Stomach (tissue), 9 donors: Measurements from ENCODE around the gene KRTCAP3. TPM values are rescaled to one million over a fixed set of nuclear protein-coding genes. Genes with fewer than 3 reads are reported as not detected.

Experiments
- DNase-seq, 2 donors: peaks; one replicate each; pipeline versions ENCODE4 v3.0.0 to v3.0.0-alpha.2; 2013 to 2019
- H3K27ac ChIP-seq, 5 donors: fragments of 200-600 bp in 4 of 5; sonication (generic) in 4 of 5; one replicate each; pipeline ENCODE4 v1.5.1; 2013 to 2019; ENCODE audit warnings: mild to moderate bottlenecking in 1 of 5, moderate library complexity in 1 of 5
- H3K27me3 ChIP-seq, 3 donors: fragments of 200-600 bp; sonication (generic); one replicate each; pipeline ENCODE4 v1.5.1; 2017 to 2019; ENCODE audit warnings: mixed run types in 1 of 3
- H3K36me3 ChIP-seq, 4 donors: fragments of 200-600 bp; sonication (generic); 1 replicate in 3 of 4; 2 replicates in 1 of 4; pipeline ENCODE4 v1.5.1; 2016 to 2019
- H3K4me1 ChIP-seq, 4 donors: fragments of 200-600 bp; sonication (generic); one replicate each; pipeline ENCODE4 v1.5.1; 2016 to 2019
- H3K4me3 ChIP-seq, 4 donors: fragments of 200-600 bp; sonication (generic) in 3 of 4; one replicate each; pipeline ENCODE4 v1.5.1; 2016 to 2019; ENCODE audit warnings: mild to moderate bottlenecking in 1 of 4
- H3K9me3 ChIP-seq, 4 donors: fragments of 200-600 bp; sonication (generic); one replicate each; pipeline ENCODE4 v1.5.1; 2016 to 2019
- CTCF ChIP-seq, 7 experiments: fragments of 450-650 bp in 4 of 7; fragments of 200-600 bp in 3 of 7; sonication (generic) in 3 of 7; IDR thresholded peaks; one replicate each; pipeline ENCODE4 v1.5.1; 2016 to 2019; ENCODE audit warnings: antibody characterized with exemption in 7 of 7, control low read depth in 2 of 7, mild to moderate bottlenecking in 1 of 7
- EP300 ChIP-seq: sonication (generic); formaldehyde crosslinking; IDR thresholded peaks from one replicate; pipeline ENCODE4 v1.6.1; 2017; ENCODE audit warnings: antibody characterized with exemption
- POLR2A ChIP-seq, 4 donors: fragments of 450-650 bp; IDR thresholded peaks; one replicate each; pipeline ENCODE4 v1.6.1; 2016; ENCODE audit warnings: antibody characterized with exemption in 4 of 4, control low read depth in 2 of 4, mild to moderate bottlenecking in 1 of 4, moderate library complexity in 1 of 4
- POLR2AphosphoS5 ChIP-seq, 3 donors: sonication (generic); formaldehyde crosslinking; IDR thresholded peaks; one replicate each; pipeline ENCODE4 v1.6.1; 2016; ENCODE audit warnings: antibody characterized with exemption in 3 of 3
- WGBS, 5 donors: extraction: QIAGEN DNeasy Blood & Tissue Kit in 3 of 5; methylation state at CpG; one replicate each; pipeline versions ENCODE4 v1.1.5 to v1.1.7; 2013 to 2018; 5-methylcytosine and 5-hydroxymethylcytosine counted together
- intact Hi-C: fragments of 100-400 bp; cut with DNase I; formaldehyde crosslinking; loops from one replicate; pipeline ENCODE4 v1.15.1; 2023; ENCODE audit warnings: low total_unique reads
- polyA plus RNA-seq, 3 donors: library from polyadenylated mRNA; stranded (reverse); fragments of 200-250 nt; gene quantifications; one replicate each; pipeline ENCODE4 v1.2.3, GENCODE V29; 2013
- total RNA-seq, 5 donors: library from RNA; depleted of rRNA; stranded (reverse); fragments of >200 nt; gene quantifications; one replicate each; pipeline versions ENCODE4 v1.1.0 to v1.2.3, GENCODE V29; 2014 to 2016
- donor health status: healthy with polysubstance abuse.
- donor health status: Bipolar disorder and iron deficiency.
- donor health status: healthy.

The KRTCAP3 gene
- total and polyA plus RNA-seq, 8 donors: 16.5 to 140 (median 62.2) TPM; not detected in 1

GRCh38 chr2:27441226-27441926, 805 bp upstream of the KRTCAP3 start:
- TF ChIP-seq CTCF (IDR thresholded peaks at IDR 0.05) (no peak), POLR2A (IDR thresholded peaks at IDR 0.05) (no peak), POLR2AphosphoS5 (IDR thresholded peaks at IDR 0.05) (no peak), EP300 (no peak)
- 71 to 79% (median 76%) methylated on average over 10 of the region's 10 CpGs for WGBS, 5 donors
- no peaks in the 10 kb centered on the region for H3K9me3 ChIP-seq
- no peaks in the 10 kb centered on the region for H3K27me3 ChIP-seq
- intact Hi-C loops: no loop called here
- DNase-seq: peak in 1 of 2 donors; percentile 10
- peaks cover 55 to 92% (median 87%) of the 10 kb centered on the region in 4 donors for H3K36me3 ChIP-seq
- H3K4me3 ChIP-seq: peak overlapping the region in 1 of 4 donors; percentile 50
- H3K4me1 ChIP-seq: peaks cover 16 to 37% (median 20%) of the 10 kb centered on the region in 4 donors
- peak overlapping the region in 2 of 5 donors; percentile 84 to 90 for H3K27ac ChIP-seq

GRCh38 chr2:27442920-27443282, 720 bp downstream of the KRTCAP3 start:
- TF ChIP-seq POLR2AphosphoS5 (IDR thresholded peaks at IDR 0.05) (no peak), CTCF (IDR thresholded peaks at IDR 0.05) (no peak), POLR2A (IDR thresholded peaks at IDR 0.05) (no peak), EP300 (no peak)
- intact Hi-C loops: no loop called here
- Histone ChIP-seq H3K4me3 (peak overlapping the region; percentile 45 to 55 (median 48)), H3K27ac (peak overlapping the region; percentile 82 to 92 (median 84)), H3K27me3 (no peaks in the 10 kb centered on the region), H3K36me3 (peaks cover 49 to 88% (median 82%) of the 10 kb centered on the region in 4 donors), H3K4me1 (peaks cover 16 to 37% (median 20%) of the 10 kb centered on the region in 4 donors), H3K9me3 (no peaks in the 10 kb centered on the region)
- 37 to 60% (median 46%) methylated on average over 6 of the region's 6 CpGs for WGBS, 5 donors
- DNase-seq: peak; percentile 39 to 47

- intact Hi-C loops: no loop called here
- Histone ChIP-seq H3K4me1 (peaks cover 16 to 37% (median 20%) of the 10 kb centered on the region in 4 donors), H3K27me3 (no peaks in the 10 kb centered on the region), H3K4me3 (peak overlapping the region in 1 of 4 donors; percentile 23), H3K27ac (peak overlapping the region; percentile 76 to 92 (median 87)), H3K36me3 (peaks cover 35 to 87% (median 81%) of the 10 kb centered on the region in 4 donors), H3K9me3 (no peaks in the 10 kb centered on the region)
- DNase-seq: no peak
- TF ChIP-seq CTCF (IDR thresholded peaks at IDR 0.05) (no peak), POLR2A (IDR thresholded peaks at IDR 0.05) (no peak), EP300 (no peak), POLR2AphosphoS5 (IDR thresholded peaks at IDR 0.05) (no peak)
- WGBS, 5 donors: 93 to 97% (median 95%) methylated on average over 8 of the region's 8 CpGs
Observed at GRCh38 chr2:27445155-27445554, 3.0 kb downstream of the KRTCAP3 start.

- no peaks in the 10 kb centered on the region for H3K9me3 ChIP-seq
- intact Hi-C loops: no loop called here
- no peak for TF ChIP-seq CTCF (IDR thresholded peaks at IDR 0.05)
- no peaks in the 10 kb centered on the region for H3K27me3 ChIP-seq
- H3K4me3 ChIP-seq: peak overlapping the region in 2 of 4 donors; percentile 2 to 23
- H3K4me1 ChIP-seq: peaks cover 16 to 37% (median 20%) of the 10 kb centered on the region in 4 donors
- no peak for DNase-seq
- H3K36me3 ChIP-seq: peaks cover 30 to 87% (median 81%) of the 10 kb centered on the region in 4 donors
- H3K27ac ChIP-seq: peak overlapping the region; percentile 76 to 92 (median 87)
- 68 to 84% (median 73%) methylated on average over 8 of the region's 8 CpGs for WGBS, 5 donors
Observed at GRCh38 chr2:27445615-27446014, 3.4 kb downstream of the KRTCAP3 start.
